Measurements from ENCODE around the gene RALGAPA2.

The RALGAPA2 gene

DNA sequence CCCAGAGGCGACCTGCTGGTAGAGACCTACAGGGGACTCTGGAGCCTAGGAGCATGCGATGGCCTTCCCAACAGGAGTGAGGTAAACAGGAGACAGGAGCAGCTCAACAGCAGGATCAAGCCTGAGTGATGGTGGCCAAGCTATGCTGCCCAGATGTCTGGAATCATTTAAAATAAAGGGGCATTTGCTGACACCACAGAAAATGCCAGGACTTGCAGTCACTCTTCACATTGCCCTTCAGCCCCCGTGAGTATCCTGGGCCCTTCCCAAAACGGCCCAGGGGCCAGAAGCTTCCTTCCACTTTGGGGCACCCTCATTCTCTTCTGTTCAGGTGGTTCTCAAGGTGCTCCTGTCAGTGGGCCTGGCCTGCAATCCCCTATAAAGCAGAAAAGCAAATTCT is 321.3 kb downstream of the RALGAPA2 start:
- TF ChIP-seq POLR2AphosphoS5 (IDR thresholded peaks at IDR 0.05; ENCODE audit: low read depth) (no peak), CTCF (IDR thresholded peaks at IDR 0.05; ENCODE audit: insufficient read depth, low read length) (no peak), GABPA (IDR thresholded peaks at IDR 0.05; ENCODE audit: low read depth) (no peak), SPI1 (IDR thresholded peaks at IDR 0.05; ENCODE audit: borderline replicate concordance, low read depth) (no peak)
- TF ChIP-seq, protein P1, sequence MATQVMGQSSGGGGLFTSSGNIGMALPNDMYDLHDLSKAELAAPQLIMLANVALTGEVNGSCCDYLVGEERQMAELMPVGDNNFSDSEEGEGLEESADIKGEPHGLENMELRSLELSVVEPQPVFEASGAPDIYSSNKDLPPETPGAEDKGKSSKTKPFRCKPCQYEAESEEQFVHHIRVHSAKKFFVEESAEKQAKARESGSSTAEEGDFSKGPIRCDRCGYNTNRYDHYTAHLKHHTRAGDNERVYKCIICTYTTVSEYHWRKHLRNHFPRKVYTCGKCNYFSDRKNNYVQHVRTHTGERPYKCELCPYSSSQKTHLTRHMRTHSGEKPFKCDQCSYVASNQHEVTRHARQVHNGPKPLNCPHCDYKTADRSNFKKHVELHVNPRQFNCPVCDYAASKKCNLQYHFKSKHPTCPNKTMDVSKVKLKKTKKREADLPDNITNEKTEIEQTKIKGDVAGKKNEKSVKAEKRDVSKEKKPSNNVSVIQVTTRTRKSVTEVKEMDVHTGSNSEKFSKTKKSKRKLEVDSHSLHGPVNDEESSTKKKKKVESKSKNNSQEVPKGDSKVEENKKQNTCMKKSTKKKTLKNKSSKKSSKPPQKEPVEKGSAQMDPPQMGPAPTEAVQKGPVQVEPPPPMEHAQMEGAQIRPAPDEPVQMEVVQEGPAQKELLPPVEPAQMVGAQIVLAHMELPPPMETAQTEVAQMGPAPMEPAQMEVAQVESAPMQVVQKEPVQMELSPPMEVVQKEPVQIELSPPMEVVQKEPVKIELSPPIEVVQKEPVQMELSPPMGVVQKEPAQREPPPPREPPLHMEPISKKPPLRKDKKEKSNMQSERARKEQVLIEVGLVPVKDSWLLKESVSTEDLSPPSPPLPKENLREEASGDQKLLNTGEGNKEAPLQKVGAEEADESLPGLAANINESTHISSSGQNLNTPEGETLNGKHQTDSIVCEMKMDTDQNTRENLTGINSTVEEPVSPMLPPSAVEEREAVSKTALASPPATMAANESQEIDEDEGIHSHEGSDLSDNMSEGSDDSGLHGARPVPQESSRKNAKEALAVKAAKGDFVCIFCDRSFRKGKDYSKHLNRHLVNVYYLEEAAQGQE (IDR thresholded peaks at IDR 0.05; ENCODE audit: insufficient replicate concordance, low read depth) = no peak
- Histone ChIP-seq H3K4me3 (replicated peaks; ENCODE audit: insufficient read depth, low read length) (no peak overlapping the region), H3K27ac (replicated peaks) (no peak overlapping the region), H3K27me3 (ENCODE audit: insufficient read depth, poor library complexity, severe bottlenecking) (no peaks in the 10 kb centered on the region)
- no peak for DNase-seq (ENCODE audit: low read depth in 1 of 2, low spot score in 1 of 2)

GRCh38 chr20:20390393-20390792 is 322.1 kb downstream of the RALGAPA2 start:
- Histone ChIP-seq H3K27ac (replicated peaks) (no peak overlapping the region), H3K4me3 (replicated peaks; ENCODE audit: insufficient read depth, low read length) (no peak overlapping the region), H3K27me3 (ENCODE audit: insufficient read depth, poor library complexity, severe bottlenecking) (no peaks in the 10 kb centered on the region)
- no peak for DNase-seq (ENCODE audit: low read depth in 1 of 2, low spot score in 1 of 2)
- no peak for TF ChIP-seq POLR2AphosphoS5 (IDR thresholded peaks at IDR 0.05; ENCODE audit: low read depth)
- TF ChIP-seq, protein P1 (IDR thresholded peaks at IDR 0.05; ENCODE audit: insufficient replicate concordance, low read depth) = no peak

GRCh38 chr20:20386192-20386591 is 326.3 kb downstream of the RALGAPA2 start:
- no peak overlapping the region for H3K4me3 ChIP-seq (replicated peaks; ENCODE audit: insufficient read depth, low read length)
- no peaks in the 10 kb centered on the region for H3K27me3 ChIP-seq (ENCODE audit: insufficient read depth, poor library complexity, severe bottlenecking)
- DNase-seq (ENCODE audit: low read depth in 1 of 2, low spot score in 1 of 2) = no peak
- TF ChIP-seq SPI1 (IDR thresholded peaks at IDR 0.05; ENCODE audit: borderline replicate concordance, low read depth) (no peak), GABPA (IDR thresholded peaks at IDR 0.05; ENCODE audit: low read depth) (no peak), CTCF (IDR thresholded peaks at IDR 0.05; ENCODE audit: insufficient read depth, low read length) (no peak), POLR2AphosphoS5 (IDR thresholded peaks at IDR 0.05; ENCODE audit: low read depth) (no peak; the same call in 1 of the 2 replicates)
- TF ChIP-seq, protein P1 (IDR thresholded peaks at IDR 0.05; ENCODE audit: insufficient replicate concordance, low read depth) = no peak
- no peak overlapping the region for H3K27ac ChIP-seq (replicated peaks)

- peak in 1 of 2 experiments; percentile 42 for DNase-seq (ENCODE audit: low read depth in 1 of 2, low spot score in 1 of 2)
- peaks cover 40% of the 10 kb centered on the region for H3K27me3 ChIP-seq (ENCODE audit: insufficient read depth, poor library complexity, severe bottlenecking)
- no peak for TF ChIP-seq GABPA (IDR thresholded peaks at IDR 0.05; ENCODE audit: low read depth)
- no peak for TF ChIP-seq CTCF (IDR thresholded peaks at IDR 0.05; ENCODE audit: insufficient read depth, low read length)
- TF ChIP-seq, protein P1 (IDR thresholded peaks at IDR 0.05; ENCODE audit: insufficient replicate concordance, low read depth) = no peak
- no peak for TF ChIP-seq POLR2AphosphoS5 (IDR thresholded peaks at IDR 0.05; ENCODE audit: low read depth)
- no peak for TF ChIP-seq SPI1 (IDR thresholded peaks at IDR 0.05; ENCODE audit: borderline replicate concordance, low read depth)
Observed at GRCh38 chr20:20375862-20376261, 336.6 kb downstream of the RALGAPA2 start.

More at GRCh38 chr20:20375862-20376261, 336.6 kb downstream of the RALGAPA2 start:
- no peak overlapping the region for H3K27ac ChIP-seq (replicated peaks)
- H3K4me3 ChIP-seq (replicated peaks; ENCODE audit: insufficient read depth, low read length) = no peak overlapping the region

Data from HL-60 (cell line).